ENCODE data around the gene KCNT2.
"Not testable (repeated sequence)": the region's sequence is repeated elsewhere in the genome, so short reads cannot be mapped to it uniquely, and the experiment has no call there.

The KCNT2 gene

GRCh38 chr1:196640976-196641375 is 32.7 kb upstream of the KCNT2 start:
- Histone ChIP-seq H3K14ac (ENCODE audit: low read length in 2 of 2) (no peak overlapping the region), H4K91ac (ENCODE audit: low read length) (no peak overlapping the region), H3K9ac (ENCODE audit: low read length) (no peak overlapping the region), H3K27me3 (ENCODE audit: control insufficient read depth in 1 of 2, insufficient read depth in 1 of 2, low read length in 2 of 2) (no peaks in the 10 kb centered on the region), H2AK5ac (ENCODE audit: low read length, severe bottlenecking) (no peak overlapping the region), H3K23ac (ENCODE audit: low read length in 2 of 2) (no peak overlapping the region), H4K8ac (ENCODE audit: low read length) (no peak overlapping the region), H3K36me3 (ENCODE audit: control insufficient read depth in 1 of 2, insufficient read depth in 2 of 2, low read depth in 1 of 2, low read length in 2 of 2) (no peaks in the 10 kb centered on the region), H2BK12ac (ENCODE audit: low read length in 2 of 2) (no peak overlapping the region), H2BK5ac (ENCODE audit: low read depth, low read length, poor library complexity, severe bottlenecking) (no peak overlapping the region), H3K79me1 (replicated peaks; ENCODE audit: low read length, poor library complexity, severe bottlenecking) (no peaks in the 10 kb centered on the region), H2BK120ac (ENCODE audit: low read depth, low read length) (no peak overlapping the region), H3K18ac (ENCODE audit: low read depth in 1 of 2, low read length in 2 of 2) (no peak overlapping the region), H2AFZ (ENCODE audit: low read depth, low read length) (no peak overlapping the region), H3K9me3 (ENCODE audit: control insufficient read depth, low read length) (no peaks in the 10 kb centered on the region), H3K4me1 (ENCODE audit: control insufficient read depth, insufficient read depth, low read depth, low read length) (no peaks in the 10 kb centered on the region), H3K27ac (ENCODE audit: low read length, poor library complexity, severe bottlenecking) (no peak overlapping the region), H2BK15ac (ENCODE audit: low read depth, poor library complexity, severe bottlenecking) (no peak overlapping the region), H3K4me2 (ENCODE audit: low read length, poor library complexity, severe bottlenecking) (no peak overlapping the region), H3K4ac (ENCODE audit: low read depth in 1 of 2, low read length in 2 of 2) (no peak overlapping the region), H3K4me3 (ENCODE audit: insufficient read depth in 1 of 2, low read depth in 1 of 2, low read length in 2 of 2) (no peak overlapping the region)
- WGBS, result no CpG with 5 or more reads among the region's 1 CpG
- DNase-seq, result no peak

- H3K23ac ChIP-seq (ENCODE audit: low read length in 2 of 2); H3K9ac ChIP-seq (ENCODE audit: low read length); H3K4me2 ChIP-seq (ENCODE audit: low read length, poor library complexity, severe bottlenecking); H3K27ac ChIP-seq (ENCODE audit: low read length, poor library complexity, severe bottlenecking); H4K8ac ChIP-seq (ENCODE audit: low read length); H2BK120ac ChIP-seq (ENCODE audit: low read depth, low read length); H3K14ac ChIP-seq (ENCODE audit: low read length in 2 of 2); H4K91ac ChIP-seq (ENCODE audit: low read length); H3K9me3 ChIP-seq (ENCODE audit: control insufficient read depth, low read length); H3K36me3 ChIP-seq (ENCODE audit: control insufficient read depth in 1 of 2, insufficient read depth in 2 of 2, low read depth in 1 of 2, low read length in 2 of 2); H2AK5ac ChIP-seq (ENCODE audit: low read length, severe bottlenecking); H3K18ac ChIP-seq (ENCODE audit: low read depth in 1 of 2, low read length in 2 of 2); H3K4me1 ChIP-seq (ENCODE audit: control insufficient read depth, insufficient read depth, low read depth, low read length); H3K79me1 ChIP-seq (replicated peaks; ENCODE audit: low read length, poor library complexity, severe bottlenecking); H2BK5ac ChIP-seq (ENCODE audit: low read depth, low read length, poor library complexity, severe bottlenecking); H3K4me3 ChIP-seq (ENCODE audit: insufficient read depth in 1 of 2, low read depth in 1 of 2, low read length in 2 of 2); H2BK15ac ChIP-seq (ENCODE audit: low read depth, poor library complexity, severe bottlenecking); H3K4ac ChIP-seq (ENCODE audit: low read depth in 1 of 2, low read length in 2 of 2); H2BK12ac ChIP-seq (ENCODE audit: low read length in 2 of 2); H2AFZ ChIP-seq (ENCODE audit: low read depth, low read length); H3K27me3 ChIP-seq (ENCODE audit: control insufficient read depth in 1 of 2, insufficient read depth in 1 of 2, low read length in 2 of 2); DNase-seq: not testable (repeated sequence)
- WGBS, result 96% methylated on average over 5 of the region's 5 CpGs
These were observed 31.1 kb upstream of the KCNT2 start for GRCh38 chr1:196639291-196639690.

- Histone ChIP-seq H3K4ac (ENCODE audit: low read depth in 1 of 2, low read length in 2 of 2) (no peak overlapping the region), H3K4me2 (ENCODE audit: low read length, poor library complexity, severe bottlenecking) (no peak overlapping the region), H4K91ac (ENCODE audit: low read length) (no peak overlapping the region), H3K79me1 (replicated peaks; ENCODE audit: low read length, poor library complexity, severe bottlenecking) (no peaks in the 10 kb centered on the region), H2AFZ (ENCODE audit: low read depth, low read length) (no peak overlapping the region), H4K8ac (ENCODE audit: low read length) (no peak overlapping the region), H3K9ac (ENCODE audit: low read length) (no peak overlapping the region), H2BK5ac (ENCODE audit: low read depth, low read length, poor library complexity, severe bottlenecking) (no peak overlapping the region), H3K18ac (ENCODE audit: low read depth in 1 of 2, low read length in 2 of 2) (no peak overlapping the region), H3K9me3 (ENCODE audit: control insufficient read depth, low read length) (no peaks in the 10 kb centered on the region), H3K4me3 (ENCODE audit: insufficient read depth in 1 of 2, low read depth in 1 of 2, low read length in 2 of 2) (no peak overlapping the region), H3K27ac (ENCODE audit: low read length, poor library complexity, severe bottlenecking) (no peak overlapping the region), H2BK120ac (ENCODE audit: low read depth, low read length) (no peak overlapping the region), H3K36me3 (ENCODE audit: control insufficient read depth in 1 of 2, insufficient read depth in 2 of 2, low read depth in 1 of 2, low read length in 2 of 2) (no peaks in the 10 kb centered on the region), H3K27me3 (ENCODE audit: control insufficient read depth in 1 of 2, insufficient read depth in 1 of 2, low read length in 2 of 2) (no peaks in the 10 kb centered on the region), H2BK15ac (ENCODE audit: low read depth, poor library complexity, severe bottlenecking) (no peak overlapping the region), H3K4me1 (ENCODE audit: control insufficient read depth, insufficient read depth, low read depth, low read length) (no peaks in the 10 kb centered on the region), H3K14ac (ENCODE audit: low read length in 2 of 2) (no peak overlapping the region), H3K23ac (ENCODE audit: low read length in 2 of 2) (no peak overlapping the region), H2BK12ac (ENCODE audit: low read length in 2 of 2) (no peak overlapping the region), H2AK5ac (ENCODE audit: low read length, severe bottlenecking) (no peak overlapping the region)
- no peak for DNase-seq
- WGBS, result 100% methylated on average over 1 of the region's 2 CpGs
These were observed 30.2 kb upstream of the KCNT2 start for GRCh38 chr1:196638466-196638865.

GRCh38 chr1:196637606-196638005 is 29.4 kb upstream of the KCNT2 start:
- no peak overlapping the region for H2BK5ac ChIP-seq (ENCODE audit: low read depth, low read length, poor library complexity, severe bottlenecking)
- H3K18ac ChIP-seq (ENCODE audit: low read depth in 1 of 2, low read length in 2 of 2), result no peak overlapping the region
- H2AFZ ChIP-seq (ENCODE audit: low read depth, low read length), result no peak overlapping the region
- no peaks in the 10 kb centered on the region for H3K79me1 ChIP-seq (replicated peaks; ENCODE audit: low read length, poor library complexity, severe bottlenecking)
- H3K27me3 ChIP-seq (ENCODE audit: control insufficient read depth in 1 of 2, insufficient read depth in 1 of 2, low read length in 2 of 2), result no peaks in the 10 kb centered on the region
- no peaks in the 10 kb centered on the region for H3K4me1 ChIP-seq (ENCODE audit: control insufficient read depth, insufficient read depth, low read depth, low read length)
- H3K27ac ChIP-seq (ENCODE audit: low read length, poor library complexity, severe bottlenecking), result no peak overlapping the region
- H3K4me3 ChIP-seq (ENCODE audit: insufficient read depth in 1 of 2, low read depth in 1 of 2, low read length in 2 of 2), result no peak overlapping the region
- no peak for DNase-seq
- H3K9me3 ChIP-seq (ENCODE audit: control insufficient read depth, low read length), result no peaks in the 10 kb centered on the region
- no peak overlapping the region for H3K4ac ChIP-seq (ENCODE audit: low read depth in 1 of 2, low read length in 2 of 2)
- no peak overlapping the region for H2BK15ac ChIP-seq (ENCODE audit: low read depth, poor library complexity, severe bottlenecking)
- H4K8ac ChIP-seq (ENCODE audit: low read length), result no peak overlapping the region
- H3K14ac ChIP-seq (ENCODE audit: low read length in 2 of 2), result no peak overlapping the region
- no peak overlapping the region for H2BK12ac ChIP-seq (ENCODE audit: low read length in 2 of 2)
- 96% methylated on average over 6 of the region's 6 CpGs for WGBS
- H2AK5ac ChIP-seq (ENCODE audit: low read length, severe bottlenecking), result no peak overlapping the region
- no peak overlapping the region for H3K4me2 ChIP-seq (ENCODE audit: low read length, poor library complexity, severe bottlenecking)
- H3K36me3 ChIP-seq (ENCODE audit: control insufficient read depth in 1 of 2, insufficient read depth in 2 of 2, low read depth in 1 of 2, low read length in 2 of 2), result no peaks in the 10 kb centered on the region
- H3K9ac ChIP-seq (ENCODE audit: low read length), result no peak overlapping the region
- no peak overlapping the region for H3K23ac ChIP-seq (ENCODE audit: low read length in 2 of 2)
- no peak overlapping the region for H2BK120ac ChIP-seq (ENCODE audit: low read depth, low read length)
- no peak overlapping the region for H4K91ac ChIP-seq (ENCODE audit: low read length)

All from mesenchymal stem cell (in vitro differentiated cells and primary cell).